ENCODE data around the gene POU2F3.

The POU2F3 gene

GRCh38 chr11:120224361-120224760 lies 15.6 kb upstream of the POU2F3 start:
- DNase-seq (ENCODE audit: low read depth) = no peak
- no peak overlapping the region for H3K4me3 ChIP-seq (ENCODE audit: control insufficient read depth, low read depth, low read length)
- no peak for TF ChIP-seq CTCF (IDR thresholded peaks at IDR 0.05; ENCODE audit: control insufficient read depth, insufficient read depth, low read depth, low read length, missing control alignments)

DNA sequence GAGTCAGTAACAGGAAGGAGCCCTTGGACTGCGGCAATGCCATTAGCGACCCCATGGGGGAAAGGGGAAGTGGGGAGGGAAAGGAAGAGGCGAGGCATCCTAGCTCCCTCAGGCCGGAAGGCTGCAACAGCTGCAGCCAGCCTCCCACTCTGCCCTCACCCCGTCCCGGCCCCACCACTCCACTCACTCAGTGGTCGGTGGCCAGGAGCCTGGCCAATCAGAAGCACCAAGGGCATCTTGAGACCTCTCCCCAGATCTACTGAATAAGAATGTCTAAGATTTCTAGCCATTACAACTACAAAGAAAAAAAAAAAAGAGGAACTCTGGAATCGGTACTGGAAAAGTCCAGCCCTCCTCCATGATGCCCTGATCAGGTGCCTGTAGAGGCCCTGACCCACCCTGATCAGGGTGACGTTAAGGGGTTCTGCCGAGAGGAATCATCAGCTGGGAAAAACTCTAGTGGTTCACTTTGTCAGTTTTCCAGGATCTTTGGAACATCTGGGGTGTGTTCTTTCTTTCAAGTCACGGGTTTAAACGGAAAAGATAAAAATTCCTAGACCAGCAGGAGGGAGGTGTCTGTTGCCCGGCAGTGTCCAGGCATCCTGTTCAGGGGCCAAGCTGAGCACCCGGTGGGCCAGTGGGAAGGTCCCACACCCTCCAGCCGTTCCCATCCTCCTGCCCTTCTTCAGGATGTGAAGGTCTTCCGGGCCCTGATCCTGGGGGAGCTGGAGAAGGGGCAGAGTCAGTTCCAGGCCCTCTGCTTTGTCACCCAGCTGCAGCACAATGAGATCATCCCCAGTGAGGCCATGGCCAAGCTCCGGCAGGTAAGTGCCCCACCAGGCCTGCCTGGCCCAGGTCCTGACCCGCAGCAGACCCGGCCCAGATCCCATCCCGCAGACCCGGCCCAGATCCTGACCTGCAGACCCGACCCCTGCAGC lies 14.7 kb upstream of the POU2F3 start:
- TF ChIP-seq CTCF (IDR thresholded peaks at IDR 0.05; ENCODE audit: control insufficient read depth, insufficient read depth, low read depth, low read length, missing control alignments) = no peak
- no peak overlapping the region for H3K4me3 ChIP-seq (ENCODE audit: control insufficient read depth, low read depth, low read length)
- DNase-seq (ENCODE audit: low read depth) = no peak

- no peak for DNase-seq (ENCODE audit: low read depth)
- TF ChIP-seq CTCF (IDR thresholded peaks at IDR 0.05; ENCODE audit: control insufficient read depth, insufficient read depth, low read depth, low read length, missing control alignments) = no peak
Observed at GRCh38 chr11:120226242-120226641, 13.7 kb upstream of the POU2F3 start.

DNA sequence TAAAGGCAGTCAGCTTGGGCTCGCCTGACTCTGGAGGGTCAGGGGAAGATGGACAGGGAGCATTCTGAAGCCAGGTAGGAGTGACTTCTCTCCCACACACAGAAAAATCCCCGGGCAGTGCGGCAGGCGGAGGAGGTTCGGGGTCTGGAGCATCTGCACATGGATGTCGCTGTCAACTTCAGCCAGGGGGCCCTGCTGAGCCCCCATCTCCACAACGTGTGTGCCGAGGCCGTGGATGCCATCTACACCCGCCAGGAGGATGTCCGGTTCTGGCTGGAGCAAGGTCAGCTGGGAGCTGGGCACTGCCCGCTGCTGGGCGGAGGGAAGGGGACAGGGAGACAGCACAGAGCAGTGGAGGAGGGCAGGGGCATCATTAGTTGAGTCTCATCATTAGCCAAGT lies 13.2 kb upstream of the POU2F3 start:
- H3K4me3 ChIP-seq (ENCODE audit: control insufficient read depth, low read depth, low read length) = no peak overlapping the region
- TF ChIP-seq CTCF (IDR thresholded peaks at IDR 0.05; ENCODE audit: control insufficient read depth, insufficient read depth, low read depth, low read length, missing control alignments) = no peak
- DNase-seq (ENCODE audit: low read depth) = no peak

More at GRCh38 chr11:120226242-120226641, 13.7 kb upstream of the POU2F3 start:
- no peak overlapping the region for H3K4me3 ChIP-seq (ENCODE audit: control insufficient read depth, low read depth, low read length)

- no peak overlapping the region for H3K4me3 ChIP-seq (ENCODE audit: control insufficient read depth, low read depth, low read length)
- no peak for TF ChIP-seq CTCF (IDR thresholded peaks at IDR 0.05; ENCODE audit: control insufficient read depth, insufficient read depth, low read depth, low read length, missing control alignments)
- DNase-seq (ENCODE audit: low read depth) = no peak
Observed at GRCh38 chr11:120227228-120227852, 12.6 kb upstream of the POU2F3 start.

- DNase-seq (ENCODE audit: low read depth) = no peak
- TF ChIP-seq CTCF (IDR thresholded peaks at IDR 0.05; ENCODE audit: control insufficient read depth, insufficient read depth, low read depth, low read length, missing control alignments) = peak; percentile 22
- no peak overlapping the region for H3K4me3 ChIP-seq (ENCODE audit: control insufficient read depth, low read depth, low read length)
Observed at GRCh38 chr11:120228794-120229384, 11.1 kb upstream of the POU2F3 start.

All from AG09309 (cell line).